ENCODE measurements around the gene INO80.

Gene INO80

GRCh38 chr15:40938536-40938870, 177.6 kb downstream of the INO80 start:
- no peak overlapping the region for H3K27ac ChIP-seq
- H3K4me3 ChIP-seq (ENCODE audit: low read depth, low read length) = no peak overlapping the region
- TF ChIP-seq, protein P1, sequence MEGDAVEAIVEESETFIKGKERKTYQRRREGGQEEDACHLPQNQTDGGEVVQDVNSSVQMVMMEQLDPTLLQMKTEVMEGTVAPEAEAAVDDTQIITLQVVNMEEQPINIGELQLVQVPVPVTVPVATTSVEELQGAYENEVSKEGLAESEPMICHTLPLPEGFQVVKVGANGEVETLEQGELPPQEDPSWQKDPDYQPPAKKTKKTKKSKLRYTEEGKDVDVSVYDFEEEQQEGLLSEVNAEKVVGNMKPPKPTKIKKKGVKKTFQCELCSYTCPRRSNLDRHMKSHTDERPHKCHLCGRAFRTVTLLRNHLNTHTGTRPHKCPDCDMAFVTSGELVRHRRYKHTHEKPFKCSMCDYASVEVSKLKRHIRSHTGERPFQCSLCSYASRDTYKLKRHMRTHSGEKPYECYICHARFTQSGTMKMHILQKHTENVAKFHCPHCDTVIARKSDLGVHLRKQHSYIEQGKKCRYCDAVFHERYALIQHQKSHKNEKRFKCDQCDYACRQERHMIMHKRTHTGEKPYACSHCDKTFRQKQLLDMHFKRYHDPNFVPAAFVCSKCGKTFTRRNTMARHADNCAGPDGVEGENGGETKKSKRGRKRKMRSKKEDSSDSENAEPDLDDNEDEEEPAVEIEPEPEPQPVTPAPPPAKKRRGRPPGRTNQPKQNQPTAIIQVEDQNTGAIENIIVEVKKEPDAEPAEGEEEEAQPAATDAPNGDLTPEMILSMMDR (IDR thresholded peaks at IDR 0.05; ENCODE audit: low read depth, low read length) = no peak
- H3K9me3 ChIP-seq (ENCODE audit: severe bottlenecking) = no peaks in the 10 kb centered on the region
- peaks cover 19% of the 10 kb centered on the region for H3K36me3 ChIP-seq
- no peak for DNase-seq
- H3K27me3 ChIP-seq (ENCODE audit: insufficient read depth, low read depth, severe bottlenecking) = no peaks in the 10 kb centered on the region

- Histone ChIP-seq H3K4me3 (ENCODE audit: low read depth, low read length) (no peak overlapping the region), H3K9me3 (ENCODE audit: severe bottlenecking) (no peaks in the 10 kb centered on the region), H3K27me3 (ENCODE audit: insufficient read depth, low read depth, severe bottlenecking) (no peaks in the 10 kb centered on the region), H3K27ac (no peak overlapping the region), H3K36me3 (peaks cover 19% of the 10 kb centered on the region)
- TF ChIP-seq, protein P1 (IDR thresholded peaks at IDR 0.05; ENCODE audit: low read depth, low read length) = peak; percentile 35; the same call in 1 of the 2 replicates
- DNase-seq = no peak
Observed at GRCh38 chr15:40937762-40938535, 178.1 kb downstream of the INO80 start.

GRCh38 chr15:40936709-40937666, 179.1 kb downstream of the INO80 start:
- Histone ChIP-seq H3K27ac (no peak overlapping the region), H3K9me3 (ENCODE audit: severe bottlenecking) (no peaks in the 10 kb centered on the region), H3K36me3 (peaks cover 21% of the 10 kb centered on the region), H3K4me3 (ENCODE audit: low read depth, low read length) (no peak overlapping the region), H3K27me3 (ENCODE audit: insufficient read depth, low read depth, severe bottlenecking) (no peaks in the 10 kb centered on the region)
- TF ChIP-seq, protein P1 (IDR thresholded peaks at IDR 0.05; ENCODE audit: low read depth, low read length) = no peak
- DNase-seq = no peak

- DNase-seq = no peak
- no peak overlapping the region for H3K4me3 ChIP-seq (ENCODE audit: low read depth, low read length)
- no peaks in the 10 kb centered on the region for H3K27me3 ChIP-seq (ENCODE audit: insufficient read depth, low read depth, severe bottlenecking)
- H3K36me3 ChIP-seq = peaks cover 23% of the 10 kb centered on the region
- no peak overlapping the region for H3K27ac ChIP-seq
- TF ChIP-seq, protein P1 (IDR thresholded peaks at IDR 0.05; ENCODE audit: low read depth, low read length) = no peak
- H3K9me3 ChIP-seq (ENCODE audit: severe bottlenecking) = no peaks in the 10 kb centered on the region
Observed at GRCh38 chr15:40936234-40936708, 179.8 kb downstream of the INO80 start.

- no peaks in the 10 kb centered on the region for H3K27me3 ChIP-seq (ENCODE audit: insufficient read depth, low read depth, severe bottlenecking)
- H3K4me3 ChIP-seq (ENCODE audit: low read depth, low read length) = no peak overlapping the region
- H3K36me3 ChIP-seq = peaks cover 23% of the 10 kb centered on the region
- TF ChIP-seq, protein P1 (IDR thresholded peaks at IDR 0.05; ENCODE audit: low read depth, low read length) = no peak
- DNase-seq = no peak
- no peak overlapping the region for H3K27ac ChIP-seq
- H3K9me3 ChIP-seq (ENCODE audit: severe bottlenecking) = no peaks in the 10 kb centered on the region
Observed at GRCh38 chr15:40934457-40934856, 181.6 kb downstream of the INO80 start.
